Activated B cell treated with CpG ODN at 0.5 μM for 24 hours (primary cell): ENCODE results near the gene ATXN8OS. TPM values are rescaled to one million over a fixed set of nuclear protein-coding genes. Genes with fewer than 3 reads are reported as not detected.

Experiments used
- ATAC-seq: fragments of 200-7000 bp; cut with Tn5 transposase; one replicate; pipeline ENCODE4 v1.10.0; 2021; ENCODE audit warnings: low read depth, mild to moderate bottlenecking, moderate library complexity
- CTCF ChIA-PET: fragments of 350-600 bp; sonication (Branson Sonifier 250); formaldehyde crosslinking; loops from one replicate; lab custom pipeline; 2021; ENCODE audit warnings: antibody characterized with exemption; lab: Charles Lee
- POLR2A ChIA-PET: fragments of 350-600 bp; sonication (Branson Sonifier 250); formaldehyde crosslinking; loops from one replicate; lab custom pipeline; 2021; ENCODE audit warnings: antibody characterized with exemption; lab: Charles Lee
- DNase-seq: peaks from one replicate; pipeline ENCODE4 v3.0.0; 2022
- H3K27ac Mint-ChIP-seq: one replicate; pipeline ENCODE4 v1.8.0; 2020; ENCODE audit warnings: mixed read lengths
- H3K27me3 Mint-ChIP-seq: one replicate; pipeline ENCODE4 v1.8.0; 2021; ENCODE audit warnings: mixed read lengths
- H3K36me3 Mint-ChIP-seq: one replicate; pipeline ENCODE4 v1.8.0; 2021; ENCODE audit warnings: low read depth, mixed read lengths
- H3K4me1 Mint-ChIP-seq: one replicate; pipeline ENCODE4 v1.8.0; 2021; ENCODE audit warnings: mixed read lengths
- H3K4me3 Mint-ChIP-seq: one replicate; pipeline ENCODE4 v1.8.0; 2020; ENCODE audit warnings: mild to moderate bottlenecking, mixed read lengths
- H3K9me3 Mint-ChIP-seq: one replicate; pipeline ENCODE4 v1.8.0; 2020; ENCODE audit warnings: mixed read lengths
- CTCF ChIP-seq: fragments of 200-600 bp; IDR thresholded peaks from one replicate; pipeline ENCODE4 v1.8.0; 2022; ENCODE audit warnings: antibody characterized with exemption, mild to moderate bottlenecking
- intact Hi-C: fragments of 100-400 bp; cut with micrococcal nuclease; formaldehyde crosslinking; loops from one replicate; pipeline ENCODE4 v1.15.1; 2024
- total RNA-seq: library from RNA; stranded (reverse); gene quantifications from 2 replicates; pipeline ENCODE4 v1.2.3, GENCODE V29; 2022

ATXN8OS gene
- total RNA-seq, 1 donor from 2014 or later = not detected

- Mint-ChIP-seq H3K4me1 (no peaks in the 10 kb centered on the region), H3K4me3 (no peak overlapping the region), H3K9me3 (peaks cover 15% of the 10 kb centered on the region), H3K36me3 (no peaks in the 10 kb centered on the region), H3K27me3 (no peaks in the 10 kb centered on the region), H3K27ac (no peak overlapping the region)
- intact Hi-C loops = no loop called here
- ChIA-PET POLR2A (no interaction called here), CTCF (no interaction called here)
- ATAC-seq (no peak), DNase-seq (no peak)
- no peak for TF ChIP-seq CTCF
Observed at GRCh38 chr13:70172946-70173597, 65.4 kb downstream of the ATXN8OS start.

- Mint-ChIP-seq H3K27me3 (no peaks in the 10 kb centered on the region), H3K4me1 (no peaks in the 10 kb centered on the region), H3K9me3 (peaks cover 15% of the 10 kb centered on the region), H3K27ac (no peak overlapping the region), H3K36me3 (no peaks in the 10 kb centered on the region), H3K4me3 (no peak overlapping the region)
- ATAC-seq = no peak
- TF ChIP-seq CTCF = no peak
- intact Hi-C loops = no loop called here
- CTCF ChIA-PET = no interaction called here
- no peak for DNase-seq
- POLR2A ChIA-PET = no interaction called here
Observed at GRCh38 chr13:70173598-70173959, 66.0 kb downstream of the ATXN8OS start.

GRCh38 chr13:70178346-70178745 lies 70.7 kb downstream of the ATXN8OS start:
- ATAC-seq (no peak), DNase-seq (no peak)
- POLR2A ChIA-PET = no interaction called here
- no peak overlapping the region for H3K4me3 Mint-ChIP-seq
- no peak overlapping the region for H3K27ac Mint-ChIP-seq
- no peaks in the 10 kb centered on the region for H3K27me3 Mint-ChIP-seq
- CTCF ChIA-PET = no interaction called here
- no peaks in the 10 kb centered on the region for H3K36me3 Mint-ChIP-seq
- H3K4me1 Mint-ChIP-seq = no peaks in the 10 kb centered on the region
- no peak for TF ChIP-seq CTCF
- intact Hi-C loops = no loop called here
- peaks cover 14% of the 10 kb centered on the region for H3K9me3 Mint-ChIP-seq

Other genes with a start within 250 kb of the ATXN8OS start
- gene KLHL1, start 626 bp downstream of the ATXN8OS start, total RNA-seq = not detected in 2 replicates